ENCODE data around the gene TMEM154.

The TMEM154 gene

GRCh38 chr4:152591876-152592275 is 87.9 kb downstream of the TMEM154 start:
- DNase-seq (ENCODE audit: low read depth, low spot score), result no peak

GRCh38 chr4:152591396-152591795 is 88.4 kb downstream of the TMEM154 start:
- DNase-seq (ENCODE audit: low read depth, low spot score), result no peak

GRCh38 chr4:152590179-152591031 is 89.4 kb downstream of the TMEM154 start:
- peak; percentile 59 for DNase-seq (ENCODE audit: low read depth, low spot score)

GRCh38 chr4:152588869-152589268 is 90.9 kb downstream of the TMEM154 start:
- no peak for DNase-seq (ENCODE audit: low read depth, low spot score)

- no peak for DNase-seq (ENCODE audit: low read depth, low spot score)
Measured at GRCh38 chr4:152587127-152587526, 92.7 kb downstream of the TMEM154 start.

GRCh38 chr4:152586668-152587067 is 93.1 kb downstream of the TMEM154 start:
- no peak for DNase-seq (ENCODE audit: low read depth, low spot score)

- DNase-seq (ENCODE audit: low read depth, low spot score), result no peak
Measured at GRCh38 chr4:152585023-152585441, 94.8 kb downstream of the TMEM154 start.

GRCh38 chr4:152581536-152582160 is 98.1 kb downstream of the TMEM154 start:
- DNase-seq (ENCODE audit: low read depth, low spot score), result no peak

GRCh38 chr4:152579916-152580315 is 99.9 kb downstream of the TMEM154 start:
- DNase-seq (ENCODE audit: low read depth, low spot score), result no peak

- no peak for DNase-seq (ENCODE audit: low read depth, low spot score)
Measured at GRCh38 chr4:152579107-152579764, 100.6 kb downstream of the TMEM154 start.

- no peak for DNase-seq (ENCODE audit: low read depth, low spot score)
Measured at GRCh38 chr4:152578670-152579069, 101.1 kb downstream of the TMEM154 start.

GRCh38 chr4:152577708-152578396 is 101.9 kb downstream of the TMEM154 start:
- no peak for DNase-seq (ENCODE audit: low read depth, low spot score)

- DNase-seq (ENCODE audit: low read depth, low spot score), result no peak
Measured at GRCh38 chr4:152575533-152575932, 104.3 kb downstream of the TMEM154 start.

- no peak for DNase-seq (ENCODE audit: low read depth, low spot score)
Measured at GRCh38 chr4:152573861-152574260, 105.9 kb downstream of the TMEM154 start.

- DNase-seq (ENCODE audit: low read depth, low spot score), result no peak
Measured at GRCh38 chr4:152572417-152573086, 107.2 kb downstream of the TMEM154 start.

GRCh38 chr4:152571770-152572169 is 108.0 kb downstream of the TMEM154 start:
- DNase-seq (ENCODE audit: low read depth, low spot score), result no peak

- DNase-seq (ENCODE audit: low read depth, low spot score), result no peak
Measured at GRCh38 chr4:152571296-152571695, 108.5 kb downstream of the TMEM154 start.
